NCI-H2196 treated with DMSO at 0.1 percent for 48 hours (cell line): ENCODE measurements around the gene AHNAK2.
A peak's percentile ranks its signal among the peaks of the same experiment; 100 is the strongest.

ENCODE experiments used
- DNase-seq: peaks from one replicate; lab custom pipeline; 2025; ENCODE audit not compliant: unreplicated experiment; lab: John Stamatoyannopoulos, UW

AHNAK2 gene

GRCh38 chr14:105012171-105012985 lies 34.2 kb upstream of the AHNAK2 start:
- no peak for DNase-seq

GRCh38 chr14:105011312-105011990 lies 33.3 kb upstream of the AHNAK2 start:
- no peak for DNase-seq

- DNase-seq, result no peak
Observed at GRCh38 chr14:105010891-105011291, 32.7 kb upstream of the AHNAK2 start.

GRCh38 chr14:105010106-105010505 lies 31.9 kb upstream of the AHNAK2 start:
- no peak for DNase-seq

GRCh38 chr14:105007593-105008264 lies 29.6 kb upstream of the AHNAK2 start:
- DNase-seq, result no peak

GRCh38 chr14:105006831-105007592 lies 28.8 kb upstream of the AHNAK2 start:
- DNase-seq, result no peak

GRCh38 chr14:105005929-105006830 lies 28.0 kb upstream of the AHNAK2 start:
- no peak for DNase-seq

- DNase-seq, result no peak
Observed at GRCh38 chr14:105005329-105005928, 27.3 kb upstream of the AHNAK2 start.

GRCh38 chr14:104999361-104999760 lies 21.2 kb upstream of the AHNAK2 start:
- DNase-seq, result no peak

- peak; percentile 28 for DNase-seq
Observed at GRCh38 chr14:104998801-104999200, 20.6 kb upstream of the AHNAK2 start.

GRCh38 chr14:104996483-104996882 lies 18.3 kb upstream of the AHNAK2 start:
- DNase-seq, result no peak

- no peak for DNase-seq
Observed at GRCh38 chr14:104996032-104996431, 17.9 kb upstream of the AHNAK2 start.

GRCh38 chr14:104994978-104995377 lies 16.8 kb upstream of the AHNAK2 start:
- no peak for DNase-seq

- no peak for DNase-seq
Observed at GRCh38 chr14:104993808-104994591, 15.8 kb upstream of the AHNAK2 start.

- no peak for DNase-seq
Observed at GRCh38 chr14:104993306-104993705, 15.1 kb upstream of the AHNAK2 start.

- DNase-seq, result no peak
Observed at GRCh38 chr14:104992501-104992900, 14.3 kb upstream of the AHNAK2 start.

GRCh38 chr14:104991896-104992230 lies 13.7 kb upstream of the AHNAK2 start:
- no peak for DNase-seq

GRCh38 chr14:104989951-104990303 lies 11.8 kb upstream of the AHNAK2 start:
- no peak for DNase-seq

GRCh38 chr14:104989236-104989950 lies 11.2 kb upstream of the AHNAK2 start:
- no peak for DNase-seq
